GM19099 (cell line): ENCODE measurements around the gene BZW1.

ENCODE experiments used
- POLR2A ChIP-seq: IDR thresholded peaks from 3 replicates; pipeline ENCODE4 v1.6.1; 2011; ENCODE audit warnings: low read depth; ENCODE audit not compliant: insufficient read length; ENCODE audit errors: extremely low read depth

Gene BZW1

GRCh38 chr2:200845669-200846325 lies 34.1 kb downstream of the BZW1 start:
- TF ChIP-seq POLR2A, result no peak

GRCh38 chr2:200847269-200847668 lies 35.6 kb downstream of the BZW1 start:
- no peak for TF ChIP-seq POLR2A

- no peak for TF ChIP-seq POLR2A
These were observed 36.2 kb downstream of the BZW1 start for GRCh38 chr2:200847939-200848338.

GRCh38 chr2:200850512-200851256 lies 39.0 kb downstream of the BZW1 start:
- TF ChIP-seq POLR2A, result no peak

- no peak for TF ChIP-seq POLR2A
These were observed 39.9 kb downstream of the BZW1 start for GRCh38 chr2:200851398-200852248.

GRCh38 chr2:200852605-200853004 lies 40.9 kb downstream of the BZW1 start:
- no peak for TF ChIP-seq POLR2A

- no peak for TF ChIP-seq POLR2A
These were observed 45.1 kb downstream of the BZW1 start for GRCh38 chr2:200856806-200857205.

GRCh38 chr2:200860092-200860795 lies 48.5 kb downstream of the BZW1 start:
- no peak for TF ChIP-seq POLR2A

GRCh38 chr2:200861617-200862155 lies 50.0 kb downstream of the BZW1 start:
- TF ChIP-seq POLR2A, result no peak

- no peak for TF ChIP-seq POLR2A
These were observed 50.9 kb downstream of the BZW1 start for GRCh38 chr2:200862532-200863000.

GRCh38 chr2:200863782-200864175 lies 52.1 kb downstream of the BZW1 start:
- no peak for TF ChIP-seq POLR2A

GRCh38 chr2:200864176-200865034 lies 52.7 kb downstream of the BZW1 start, which contains the start of gene CLK1:
TSS of gene CLK1 (minus strand) at chr2:200864658. CDS start at chr2:200861862, 2,796 bp downstream.
- TF ChIP-seq POLR2A, result peak; percentile 98

- TF ChIP-seq POLR2A, result no peak
These were observed 57.3 kb downstream of the BZW1 start for GRCh38 chr2:200869014-200869413.
